ENCODE measurements around the gene CRY2. TPM values are rescaled to one million over a fixed set of nuclear protein-coding genes. Genes with fewer than 3 reads are reported as not detected.

Gene CRY2
- total and polyA plus RNA-seq, 8 donors, result 26.6 to 42.3 (median 31.2) TPM

DNA sequence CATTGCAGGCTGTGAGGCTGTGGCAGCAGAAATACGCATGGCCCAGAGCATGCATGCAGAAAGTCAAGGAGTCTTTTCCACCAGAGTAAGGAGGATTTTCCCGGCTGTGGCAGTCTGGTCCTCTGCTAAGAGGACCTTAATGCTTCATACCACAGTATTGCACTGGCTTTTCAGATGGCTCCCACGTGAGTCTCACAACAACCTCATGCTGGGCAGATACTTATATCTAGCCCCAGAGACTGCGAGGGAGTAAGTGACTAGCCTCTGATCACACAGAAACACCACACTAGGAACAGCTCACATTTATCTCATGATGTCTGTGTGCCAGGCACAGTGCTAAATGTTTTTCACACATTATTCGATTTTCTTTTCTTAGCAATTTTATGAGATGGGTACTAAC, 8.0 kb downstream of the CRY2 start:
- Histone ChIP-seq H3K9me3 (no peaks in the 10 kb centered on the region), H3K4me3 (no peak overlapping the region), H3K27me3 (no peaks in the 10 kb centered on the region), H3K36me3 (peaks cover 0 to 50% of the 10 kb centered on the region in 2 donors), H3K27ac (peak overlapping the region in 1 of 2 donors; percentile 90), H3K4me1 (peaks cover 47 to 61% of the 10 kb centered on the region in 2 donors)
- no peak for ATAC-seq
- no peak for DNase-seq
- TF ChIP-seq, protein P1, sequence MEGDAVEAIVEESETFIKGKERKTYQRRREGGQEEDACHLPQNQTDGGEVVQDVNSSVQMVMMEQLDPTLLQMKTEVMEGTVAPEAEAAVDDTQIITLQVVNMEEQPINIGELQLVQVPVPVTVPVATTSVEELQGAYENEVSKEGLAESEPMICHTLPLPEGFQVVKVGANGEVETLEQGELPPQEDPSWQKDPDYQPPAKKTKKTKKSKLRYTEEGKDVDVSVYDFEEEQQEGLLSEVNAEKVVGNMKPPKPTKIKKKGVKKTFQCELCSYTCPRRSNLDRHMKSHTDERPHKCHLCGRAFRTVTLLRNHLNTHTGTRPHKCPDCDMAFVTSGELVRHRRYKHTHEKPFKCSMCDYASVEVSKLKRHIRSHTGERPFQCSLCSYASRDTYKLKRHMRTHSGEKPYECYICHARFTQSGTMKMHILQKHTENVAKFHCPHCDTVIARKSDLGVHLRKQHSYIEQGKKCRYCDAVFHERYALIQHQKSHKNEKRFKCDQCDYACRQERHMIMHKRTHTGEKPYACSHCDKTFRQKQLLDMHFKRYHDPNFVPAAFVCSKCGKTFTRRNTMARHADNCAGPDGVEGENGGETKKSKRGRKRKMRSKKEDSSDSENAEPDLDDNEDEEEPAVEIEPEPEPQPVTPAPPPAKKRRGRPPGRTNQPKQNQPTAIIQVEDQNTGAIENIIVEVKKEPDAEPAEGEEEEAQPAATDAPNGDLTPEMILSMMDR (IDR thresholded peaks at IDR 0.05), result no peak
- intact Hi-C loops (cut with DNase I), result no loop called here

DNA sequence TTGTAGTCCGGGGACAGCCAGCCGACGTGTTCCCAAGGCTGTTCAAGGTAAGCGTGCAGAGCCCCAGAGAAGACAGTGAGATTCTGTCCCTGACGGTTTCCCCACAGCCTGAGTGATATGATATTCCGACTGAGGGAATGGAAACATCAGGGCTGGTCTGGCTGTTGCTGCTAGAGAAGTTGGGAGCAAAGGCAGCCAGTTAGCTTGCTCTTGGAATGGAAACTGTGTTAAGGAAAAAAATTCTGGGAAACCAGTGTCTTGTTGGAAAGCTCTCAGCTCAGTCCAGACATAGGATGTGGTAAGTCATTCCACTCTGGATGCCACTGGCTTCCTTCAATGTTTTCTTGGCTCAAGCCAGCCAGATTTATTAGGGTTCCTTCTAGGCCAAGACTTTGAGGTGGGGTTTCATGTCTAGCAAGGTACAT, 8.8 kb downstream of the CRY2 start:
- DNase-seq (no peak), ATAC-seq (no peak)
- TF ChIP-seq, protein P1 (IDR thresholded peaks at IDR 0.05), result no peak
- Histone ChIP-seq H3K36me3 (peaks cover 0 to 57% of the 10 kb centered on the region in 2 donors), H3K9me3 (no peaks in the 10 kb centered on the region), H3K4me3 (no peak overlapping the region), H3K27me3 (no peaks in the 10 kb centered on the region), H3K27ac (peak overlapping the region in 1 of 2 donors; percentile 90), H3K4me1 (peaks cover 42 to 58% of the 10 kb centered on the region in 2 donors)
- intact Hi-C loops (cut with DNase I), result no loop called here

DNA sequence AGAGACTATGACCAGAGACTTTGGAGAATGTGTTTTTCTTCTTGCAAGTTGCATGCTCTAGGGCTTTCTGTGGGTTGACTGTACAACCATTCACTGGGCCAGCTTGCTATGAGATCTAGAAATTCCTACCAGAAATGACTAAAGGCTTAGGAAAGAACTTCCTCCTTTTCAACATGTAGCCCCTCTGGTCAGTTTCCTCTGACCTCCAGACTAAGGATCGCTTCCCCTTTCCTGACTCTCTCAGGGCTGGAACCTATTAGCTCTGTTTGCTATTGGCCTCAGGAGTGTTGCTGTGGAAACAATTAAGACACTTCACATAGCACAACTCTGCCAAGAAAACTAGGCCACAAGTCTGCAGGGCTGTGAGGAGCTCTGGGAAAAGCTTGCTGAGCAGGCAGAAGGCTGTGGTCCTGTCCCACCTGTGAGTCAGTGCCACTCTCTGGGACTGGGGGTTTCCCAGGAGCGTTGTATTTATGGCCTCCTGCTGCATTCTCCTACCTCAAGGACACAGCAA, 10.7 kb downstream of the CRY2 start:
- H3K27ac ChIP-seq, result peak overlapping the region; percentile 74 to 90
- no peaks in the 10 kb centered on the region for H3K9me3 ChIP-seq
- no peak overlapping the region for H3K4me3 ChIP-seq
- H3K4me1 ChIP-seq, result peaks cover 38 to 42% of the 10 kb centered on the region in 2 donors
- TF ChIP-seq, protein P1 (IDR thresholded peaks at IDR 0.05), result no peak
- ATAC-seq (peak; percentile 80), DNase-seq (peak; percentile 50 to 88 (median 76))
- peaks cover 0 to 77% of the 10 kb centered on the region in 2 donors for H3K36me3 ChIP-seq
- intact Hi-C loops (cut with DNase I), result no loop called here
- no peaks in the 10 kb centered on the region for H3K27me3 ChIP-seq

DNA sequence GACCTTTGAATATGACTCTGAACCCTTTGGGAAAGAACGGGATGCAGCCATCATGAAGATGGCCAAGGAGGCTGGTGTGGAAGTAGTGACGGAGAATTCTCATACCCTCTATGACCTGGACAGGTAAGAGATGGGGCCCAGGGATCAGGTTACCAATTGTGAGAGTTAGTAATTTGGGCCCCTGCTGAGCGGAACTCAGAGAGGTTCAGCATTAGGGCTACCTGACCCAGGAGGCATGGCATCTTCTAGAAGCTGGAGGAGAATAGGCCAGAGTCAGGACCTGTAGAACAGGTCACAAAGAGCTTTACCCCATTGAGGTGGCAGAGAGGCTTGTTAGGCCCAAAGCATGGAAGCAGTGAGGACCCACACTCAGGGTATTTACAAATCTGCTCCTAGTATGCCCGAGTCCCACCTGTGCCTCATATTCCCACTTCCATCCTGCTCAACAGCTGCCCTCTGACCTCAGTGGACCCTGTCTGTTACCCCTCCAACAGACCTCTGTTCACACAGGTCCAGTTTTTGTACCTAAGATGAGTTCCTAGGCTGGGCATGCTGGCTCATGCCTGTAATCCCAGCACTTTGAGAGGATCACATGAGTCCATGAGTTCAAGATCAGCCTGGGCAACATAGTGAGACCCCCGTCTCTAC, 11.6 kb downstream of the CRY2 start:
- intact Hi-C loops (cut with DNase I), result no loop called here
- no peaks in the 10 kb centered on the region for H3K9me3 ChIP-seq
- ATAC-seq (no peak), DNase-seq (no peak)
- H3K27ac ChIP-seq, result peak overlapping the region; percentile 74 to 90
- peaks cover 38 to 42% of the 10 kb centered on the region in 2 donors for H3K4me1 ChIP-seq
- TF ChIP-seq, protein P1 (IDR thresholded peaks at IDR 0.05), result no peak
- H3K27me3 ChIP-seq, result no peaks in the 10 kb centered on the region
- no peak overlapping the region for H3K4me3 ChIP-seq
- peaks cover 0 to 80% of the 10 kb centered on the region in 2 donors for H3K36me3 ChIP-seq

DNA sequence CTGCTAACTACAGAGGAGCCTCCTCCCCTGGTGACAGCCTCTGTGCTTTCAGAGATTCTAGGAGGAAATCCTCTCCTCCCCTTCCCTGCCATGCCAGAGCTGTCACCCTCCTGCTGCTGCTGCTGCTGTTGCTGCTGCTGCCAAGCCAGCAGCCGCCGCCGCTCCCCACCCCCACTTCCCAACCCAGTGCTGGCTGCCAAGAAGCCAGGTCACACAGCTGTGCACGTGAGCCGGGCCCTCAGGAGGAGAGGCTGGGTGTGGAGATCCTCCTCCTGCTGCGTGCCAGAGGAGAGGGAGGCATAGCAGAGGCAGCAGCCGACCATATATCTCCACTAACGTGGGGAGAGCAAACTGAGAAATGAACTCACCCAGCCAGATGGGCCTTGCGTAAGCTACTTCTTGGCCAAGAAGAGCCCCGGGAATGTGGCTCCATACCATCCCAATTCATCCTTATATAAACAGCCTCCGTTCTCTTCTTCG, 12.4 kb downstream of the CRY2 start:
- DNase-seq, result peak; percentile 88 to 95 (median 92)
- Histone ChIP-seq H3K9me3 (no peaks in the 10 kb centered on the region), H3K27me3 (no peaks in the 10 kb centered on the region), H3K36me3 (peaks cover 0 to 89% of the 10 kb centered on the region in 2 donors), H3K4me3 (no peak overlapping the region), H3K27ac (peak overlapping the region; percentile 74 to 90), H3K4me1 (peaks cover 38 to 42% of the 10 kb centered on the region in 2 donors)
- TF ChIP-seq, protein P1 (IDR thresholded peaks at IDR 0.05), result no peak
- peak; percentile 68 for ATAC-seq
- intact Hi-C loops (cut with DNase I), result no loop called here

Measured in left lung (tissue), 10 donors.